RWPE2 (cell line): ENCODE data around the gene ZNFX1.

Experiments
- ATAC-seq: fragments of 200-7000 bp; cut with Tn5 transposase; 3 replicates; pipeline ENCODE4 v1.9.1; 2021; ENCODE audit warnings: low read depth
- DNase-seq: peaks from one replicate; pipeline ENCODE4 v3.0.0-alpha.2; 2020; ENCODE audit warnings: low spot score
- H3K27ac ChIP-seq: fragments of 450-650 bp; 2 replicates; pipeline ENCODE4 v1.5.1; 2017; ENCODE audit warnings: mild to moderate bottlenecking; ENCODE audit not compliant: poor library complexity, severe bottlenecking
- H3K27me3 ChIP-seq: fragments of 250-450 bp; sonication (Bioruptor Pico); 2 replicates; pipeline ENCODE4 v1.5.1; 2021; ENCODE audit warnings: mild to moderate bottlenecking, moderate library complexity; ENCODE audit not compliant: insufficient read depth, poor library complexity, severe bottlenecking
- H3K36me3 ChIP-seq: fragments of 250-450 bp; sonication (Bioruptor Pico); 2 replicates; pipeline ENCODE4 v1.5.1; 2020; ENCODE audit warnings: low read depth, mild to moderate bottlenecking, moderate library complexity
- H3K4me1 ChIP-seq: fragments of 250-450 bp; sonication (Bioruptor Pico); 2 replicates; pipeline ENCODE4 v1.5.1; 2021; ENCODE audit warnings: mild to moderate bottlenecking, moderate library complexity; ENCODE audit not compliant: insufficient read depth, poor library complexity, severe bottlenecking
- H3K4me3 ChIP-seq: fragments of 250-450 bp; sonication (Bioruptor Pico); 2 replicates; pipeline ENCODE4 v1.5.1; 2021; ENCODE audit warnings: mild to moderate bottlenecking, moderate library complexity; ENCODE audit not compliant: severe bottlenecking
- H3K9me3 ChIP-seq: fragments of 250-450 bp; sonication (Bioruptor Pico); 2 replicates; pipeline ENCODE4 v1.5.1; 2021; ENCODE audit warnings: mild to moderate bottlenecking, moderate library complexity; ENCODE audit not compliant: severe bottlenecking
- CTCF ChIP-seq: fragments of 450-650 bp; IDR thresholded peaks from one replicate; pipeline ENCODE4 v1.5.1; 2017; ENCODE audit warnings: mild to moderate bottlenecking, moderate library complexity; ENCODE audit not compliant: poor library complexity, severe bottlenecking

Gene ZNFX1

GRCh38 chr20:49284818-49285217, 7.0 kb upstream of the ZNFX1 start:
- ATAC-seq (no peak), DNase-seq (no peak)
- peaks cover 79% of the 10 kb centered on the region for H3K4me1 ChIP-seq
- H3K27me3 ChIP-seq, result no peaks in the 10 kb centered on the region
- H3K4me3 ChIP-seq, result no peak overlapping the region
- TF ChIP-seq CTCF, result no peak
- peaks cover 30% of the 10 kb centered on the region for H3K9me3 ChIP-seq
- peak overlapping the region; percentile 87 for H3K27ac ChIP-seq
- peaks cover 100% of the 10 kb centered on the region for H3K36me3 ChIP-seq

GRCh38 chr20:49283703-49284625, 6.1 kb upstream of the ZNFX1 start:
- DNase-seq (no peak), ATAC-seq (peak; percentile 8)
- no peak overlapping the region for H3K4me3 ChIP-seq
- H3K4me1 ChIP-seq, result peaks cover 78% of the 10 kb centered on the region
- no peaks in the 10 kb centered on the region for H3K27me3 ChIP-seq
- H3K27ac ChIP-seq, result peak overlapping the region; percentile 87
- peaks cover 100% of the 10 kb centered on the region for H3K36me3 ChIP-seq
- H3K9me3 ChIP-seq, result peaks cover 30% of the 10 kb centered on the region
- TF ChIP-seq CTCF, result no peak

- H3K27me3 ChIP-seq, result no peaks in the 10 kb centered on the region
- H3K4me3 ChIP-seq, result no peak overlapping the region
- H3K27ac ChIP-seq, result peak overlapping the region; percentile 87
- ATAC-seq (no peak), DNase-seq (no peak)
- H3K36me3 ChIP-seq, result peaks cover 97% of the 10 kb centered on the region
- H3K9me3 ChIP-seq, result peaks cover 30% of the 10 kb centered on the region
- TF ChIP-seq CTCF, result no peak
- H3K4me1 ChIP-seq, result peaks cover 70% of the 10 kb centered on the region
These were observed 5.4 kb upstream of the ZNFX1 start for GRCh38 chr20:49283176-49283702.

- ATAC-seq (no peak), DNase-seq (no peak)
- Histone ChIP-seq H3K27ac (peak overlapping the region; percentile 87), H3K36me3 (peaks cover 92% of the 10 kb centered on the region), H3K4me3 (no peak overlapping the region), H3K27me3 (no peaks in the 10 kb centered on the region), H3K9me3 (peaks cover 30% of the 10 kb centered on the region), H3K4me1 (peaks cover 65% of the 10 kb centered on the region)
- TF ChIP-seq CTCF, result no peak
These were observed 4.8 kb upstream of the ZNFX1 start for GRCh38 chr20:49282584-49283171.
